SU-DHL-6 (cell line): Measurements from ENCODE around the gene ATP6V0B.

Experiments
- EZH2phosphoT487 ChIP-seq: fragments of 200-600 bp; sonication (generic), shearing (Covaris generic); conservative IDR thresholded peaks from 2 replicates; pipeline ENCODE4 v1.6.1; 2018; ENCODE audit warnings: mild to moderate bottlenecking, antibody characterized with exemption, low read length, moderate library complexity, mixed read lengths
- TF ChIP-seq, protein P1 (sequence below): fragments of 200-600 bp; sonication (generic); IDR thresholded peaks from one replicate; pipeline ENCODE4 v1.5.1; 2017; ENCODE audit warnings: antibody characterized with exemption, mild to moderate bottlenecking, low read length, moderate library complexity; ENCODE audit not compliant: insufficient read depth, poor library complexity, severe bottlenecking

DNA sequence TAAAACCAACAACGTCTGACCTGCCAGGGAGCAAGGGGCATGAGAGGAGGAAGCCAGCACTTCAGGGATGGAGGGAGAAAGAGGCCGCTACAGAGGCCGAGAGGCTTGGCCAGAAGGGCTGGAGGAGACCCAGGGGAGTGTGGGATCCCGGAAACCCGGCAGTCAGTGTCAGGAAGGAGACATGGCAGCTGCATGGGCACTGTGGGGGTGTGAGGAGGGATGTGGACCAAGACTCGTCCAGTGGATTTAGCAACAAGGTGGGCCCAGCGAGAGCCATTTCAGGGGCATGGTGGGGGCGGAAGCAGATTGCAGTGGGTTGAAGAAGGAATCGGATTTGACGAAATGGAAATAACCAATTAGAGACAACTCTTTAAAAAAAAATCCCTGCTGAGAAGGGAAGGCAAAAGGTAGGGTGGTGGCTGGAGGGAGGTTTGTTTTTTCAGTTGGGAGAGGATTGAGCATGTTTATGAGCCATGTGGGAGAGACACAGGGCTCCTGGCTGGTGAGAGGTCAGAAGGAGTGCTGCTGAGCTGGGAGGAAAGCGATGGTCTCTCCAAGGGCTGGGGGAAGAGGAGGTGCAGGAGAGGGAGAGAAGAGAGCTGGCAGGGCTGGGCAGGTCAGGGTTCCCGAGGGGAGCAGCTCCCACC, 8.6 kb downstream of the ATP6V0B start:
- TF ChIP-seq, protein P1, sequence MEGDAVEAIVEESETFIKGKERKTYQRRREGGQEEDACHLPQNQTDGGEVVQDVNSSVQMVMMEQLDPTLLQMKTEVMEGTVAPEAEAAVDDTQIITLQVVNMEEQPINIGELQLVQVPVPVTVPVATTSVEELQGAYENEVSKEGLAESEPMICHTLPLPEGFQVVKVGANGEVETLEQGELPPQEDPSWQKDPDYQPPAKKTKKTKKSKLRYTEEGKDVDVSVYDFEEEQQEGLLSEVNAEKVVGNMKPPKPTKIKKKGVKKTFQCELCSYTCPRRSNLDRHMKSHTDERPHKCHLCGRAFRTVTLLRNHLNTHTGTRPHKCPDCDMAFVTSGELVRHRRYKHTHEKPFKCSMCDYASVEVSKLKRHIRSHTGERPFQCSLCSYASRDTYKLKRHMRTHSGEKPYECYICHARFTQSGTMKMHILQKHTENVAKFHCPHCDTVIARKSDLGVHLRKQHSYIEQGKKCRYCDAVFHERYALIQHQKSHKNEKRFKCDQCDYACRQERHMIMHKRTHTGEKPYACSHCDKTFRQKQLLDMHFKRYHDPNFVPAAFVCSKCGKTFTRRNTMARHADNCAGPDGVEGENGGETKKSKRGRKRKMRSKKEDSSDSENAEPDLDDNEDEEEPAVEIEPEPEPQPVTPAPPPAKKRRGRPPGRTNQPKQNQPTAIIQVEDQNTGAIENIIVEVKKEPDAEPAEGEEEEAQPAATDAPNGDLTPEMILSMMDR = no peak
- TF ChIP-seq EZH2phosphoT487 = no peak
